A549 (cell line): ENCODE results near the gene CXCR1. TPM values are rescaled to one million over a fixed set of nuclear protein-coding genes. Genes with fewer than 3 reads are reported as not detected.

Experiments used
- ATAC-seq, 2 experiments: fragments of 200-7000 bp in 1 of 2; fragments of >200 bp in 1 of 2; cut with Nextera tagmentation in 1 of 2; cut with Tn5 transposase in 1 of 2; 3 replicates each; pipeline versions ENCODE4 v1.8.0 to v1.9.1; 2018 to 2020; ENCODE audit warnings: mild to moderate bottlenecking in 1 of 2, moderate library complexity in 1 of 2
- CTCF ChIA-PET: fragments of 300-600 bp; sonication (Branson Sonifier 250); formaldehyde crosslinking; extraction: SDS; loops from one replicate; lab custom pipeline; 2021; ENCODE audit warnings: antibody characterized with exemption, inconsistent platforms; lab: Yijun Ruan, JAX
- POLR2A ChIA-PET: fragments of 350-600 bp; formaldehyde crosslinking; extraction: SDS; loops from one replicate; lab custom pipeline; 2021; ENCODE audit warnings: antibody characterized with exemption, inconsistent platforms; lab: Yijun Ruan, JAX
- DNase-seq, 2 experiments: peaks; one replicate each; pipeline versions ENCODE4 v3.0.0 to v3.0.0-alpha.2; 2011 to 2016; ENCODE audit warnings: low read depth in 1 of 2, low spot score in 1 of 2
- FAIRE-seq: peaks from 2 replicates; lab custom pipeline; 2011; peaks lifted over from hg19 to GRCh38; lab: Jason Lieb, UNC
- H3K27ac ChIP-seq, 2 experiments: fragments of >200 bp; sonication (Bioruptor Twin); formaldehyde crosslinking; 3 replicates each; pipeline ENCODE4 v1.5.1; 2016 to 2017
- H3K4me1 ChIP-seq: fragments of >200 bp; sonication (Bioruptor Twin); formaldehyde crosslinking; 3 replicates; pipeline ENCODE4 v1.6.1; 2016
- H3K4me2 ChIP-seq: fragments of >200 bp; sonication (Bioruptor Twin); formaldehyde crosslinking; 3 replicates; pipeline ENCODE4 v1.6.1; 2016
- H3K4me3 ChIP-seq: fragments of >200 bp; sonication (Bioruptor Twin); formaldehyde crosslinking; 3 replicates; pipeline ENCODE4 v1.5.1; 2016
- H3K9me3 ChIP-seq: fragments of >200 bp; sonication (Bioruptor Twin); formaldehyde crosslinking; 3 replicates; pipeline ENCODE4 v1.6.1; 2016
- ATOH8 ChIP-seq: fragments of 250-450 bp; sonication (Bioruptor Pico); IDR thresholded peaks from 2 replicates; pipeline ENCODE4 v1.5.0; 2020; ENCODE audit warnings: low read depth, mild to moderate bottlenecking, moderate library complexity
- CBX8 ChIP-seq: fragments of 200-600 bp; sonication (generic); IDR thresholded peaks from 2 replicates; pipeline ENCODE4 v1.6.1; 2016
- CHD2 ChIP-seq: fragments of 150-350 bp; IDR thresholded peaks from 2 replicates; pipeline ENCODE4 v1.6.1; 2014; ENCODE audit warnings: low read length; ENCODE audit not compliant: partially characterized antibody
- EHMT2 ChIP-seq: fragments of 200-600 bp; sonication (generic); IDR thresholded peaks from 2 replicates; pipeline ENCODE4 v1.6.1; 2016; ENCODE audit warnings: antibody characterized with exemption, low read depth, mild to moderate bottlenecking, moderate library complexity
- ELK1 ChIP-seq: fragments of 150-350 bp; IDR thresholded peaks from 2 replicates; pipeline ENCODE4 v1.6.1; 2014; ENCODE audit warnings: low read depth, mild to moderate bottlenecking, low read length
- EP300 ChIP-seq, 2 experiments: fragments of >200 bp; sonication (Bioruptor Twin); formaldehyde crosslinking; IDR thresholded peaks; 2 replicates in 1 of 2; 3 replicates in 1 of 2; pipeline ENCODE4 v1.6.1; 2016 to 2017
- FOSL2 ChIP-seq, 2 experiments: fragments of 450-650 bp in 1 of 2; fragments of >200 bp in 1 of 2; sonication (Bioruptor Twin) in 1 of 2; formaldehyde crosslinking; IDR thresholded peaks; 2 replicates each; pipeline versions ENCODE4 v1.5.0 to v1.6.1; 2016 to 2020; ENCODE audit warnings: mild to moderate bottlenecking in 1 of 2, moderate library complexity in 1 of 2
- FOXS1 ChIP-seq: fragments of 250-450 bp; sonication (Bioruptor Pico); IDR thresholded peaks from 2 replicates; pipeline ENCODE4 v1.5.0; 2020; ENCODE audit warnings: mild to moderate bottlenecking, moderate library complexity
- HDAC2 ChIP-seq: fragments of 200-600 bp; sonication (generic); IDR thresholded peaks from 2 replicates; pipeline ENCODE4 v1.6.1; 2016
- HES2 ChIP-seq: fragments of >200 bp; sonication (Bioruptor Twin); formaldehyde crosslinking; IDR thresholded peaks from 2 replicates; pipeline ENCODE4 v1.6.1; 2016
- HMGXB4 ChIP-seq: fragments of 250-450 bp; sonication (Bioruptor Pico); IDR thresholded peaks from 2 replicates; pipeline ENCODE4 v1.5.0; 2021; ENCODE audit warnings: mild to moderate bottlenecking, moderate library complexity, borderline replicate concordance
- HOXB13 ChIP-seq: fragments of 250-450 bp; sonication (Bioruptor Pico); IDR thresholded peaks from 2 replicates; pipeline ENCODE4 v1.5.0; 2020; ENCODE audit warnings: low read depth, mild to moderate bottlenecking, moderate library complexity
- HOXB5 ChIP-seq: fragments of 250-450 bp; sonication (Bioruptor Pico); IDR thresholded peaks from 2 replicates; pipeline ENCODE4 v1.5.0; 2020; ENCODE audit warnings: mild to moderate bottlenecking, moderate library complexity
- MYC ChIP-seq: IDR thresholded peaks from 2 replicates; pipeline ENCODE4 v1.6.1; 2012; ENCODE audit warnings: mild to moderate bottlenecking, inconsistent platforms, low read length, improper control_type of control experiment, borderline replicate concordance
- NR3C1 ChIP-seq: fragments of >200 bp; sonication (Bioruptor Twin); formaldehyde crosslinking; IDR thresholded peaks from 3 replicates; pipeline ENCODE4 v1.6.1; 2017
- PHF8 ChIP-seq: fragments of 200-600 bp; sonication (generic); IDR thresholded peaks from 2 replicates; pipeline ENCODE4 v1.6.1; 2016; ENCODE audit warnings: low read depth, mild to moderate bottlenecking, antibody characterized with exemption, moderate library complexity, borderline replicate concordance
- RAD21 ChIP-seq, 2 experiments: fragments of >200 bp in 1 of 2; sonication (Bioruptor Twin) in 1 of 2; formaldehyde crosslinking in 1 of 2; IDR thresholded peaks in 1 of 2; conservative IDR thresholded peaks in 1 of 2; 2 replicates in 1 of 2; 3 replicates in 1 of 2; pipeline ENCODE4 v1.6.1; 2012 to 2018; ENCODE audit warnings: inconsistent platforms in 1 of 2
- RCOR1 ChIP-seq: fragments of 150-350 bp; IDR thresholded peaks from 2 replicates; pipeline ENCODE4 v1.6.1; 2014; ENCODE audit warnings: antibody characterized with exemption, low read length, low read depth
- REST ChIP-seq: fragments of 200-600 bp; sonication (generic); IDR thresholded peaks from 2 replicates; pipeline ENCODE4 v1.6.1; 2016; ENCODE audit warnings: antibody characterized with exemption, mild to moderate bottlenecking, moderate library complexity
- RFX5 ChIP-seq: fragments of 450-650 bp; IDR thresholded peaks from 2 replicates; pipeline ENCODE4 v1.7.1; 2014; ENCODE audit warnings: antibody characterized with exemption, mild to moderate bottlenecking, moderate library complexity
- SREBF2 ChIP-seq: fragments of 450-650 bp; IDR thresholded peaks from 2 replicates; pipeline ENCODE4 v1.6.1; 2014; ENCODE audit warnings: mild to moderate bottlenecking, moderate library complexity
- TFCP2L1 ChIP-seq: fragments of 250-450 bp; sonication (Bioruptor Pico); IDR thresholded peaks from 2 replicates; pipeline ENCODE4 v1.5.0; 2021; ENCODE audit warnings: mild to moderate bottlenecking
- WGBS: methylation state at CpG from one replicate; pipeline ENCODE4 v1.1.6; 2017; ENCODE audit errors: missing lambda C conversion rate; 5-methylcytosine and 5-hydroxymethylcytosine counted together
- polyA minus RNA-seq: library from RNA; depleted of rRNA, polyadenylated mRNA; stranded (reverse); fragments of >200 nt; gene quantifications from 2 replicates; pipeline ENCODE4 v1.2.3, GENCODE V29; 2011; rRNA and poly(A)+ RNA removed
- polyA plus RNA-seq, 4 experiments: library from polyadenylated mRNA; depleted of rRNA in 3 of 4; stranded (reverse); fragments of >200 nt; fragmentation: RNase III in 1 of 4; extraction: RNeasy Plus Mini Kit Qiagen cat#74134 plus additional on column Dnase treatment in 1 of 4; gene quantifications; 2 replicates in 3 of 4; 3 replicates in 1 of 4; pipeline ENCODE4 v1.2.3, GENCODE V29; 2011 to 2017

The CXCR1 gene
- polyA plus RNA-seq (2011; rRNA removed) (not detected in 2 replicates), polyA plus RNA-seq (2017; fragmentation: RNase III; extraction: RNeasy Plus Mini Kit Qiagen cat#74134 plus additional on column Dnase treatment) (not detected in 3 replicates), polyA minus RNA-seq (0.08 TPM in 1 of 2 replicates, not detected in the other)
- not detected in 2 replicates for polyA plus RNA-seq (2012; cell fraction: cytosol; rRNA removed)
- not detected in 2 replicates for polyA plus RNA-seq (2012; cell fraction: nucleus; rRNA removed)

- CTCF ChIA-PET, result interaction anchor here (1.2 to 1.5 kb wide), 2 partner anchors 19 to 24 kb away, joined by 4 read pairs; no protein-coding TSS in a partner anchor
- POLR2A ChIA-PET, result no interaction called here
- WGBS, result 38% methylated on average over 3 of the region's 3 CpGs
- no peak for ATAC-seq
- H3K4me3 ChIP-seq, result no peak within 1 kb of the TSS
- no peak for FAIRE-seq
- peaks cover 9% of the 10 kb centered on the region; the same call in 1 of the 3 replicates for H3K4me1 ChIP-seq
- H3K27ac ChIP-seq, result no peak within 1 kb of the TSS
- TF ChIP-seq HDAC2, result no peak
- no peak for TF ChIP-seq ATOH8 (CRISPR knock-in tag)
- no peak for TF ChIP-seq MYC
- no peak for TF ChIP-seq FOXS1 (CRISPR knock-in tag)
- no peak for TF ChIP-seq EHMT2
- TF ChIP-seq CBX8, result no peak
- TF ChIP-seq HES2, result no peak
- TF ChIP-seq ELK1, result no peak
- no peak for TF ChIP-seq RAD21 (conservative IDR thresholded peaks at IDR 0.05 in 1 of 2, IDR thresholded peaks at IDR 0.05 in 1 of 2)
- TF ChIP-seq HOXB5, result no peak
- no peak for TF ChIP-seq REST
- no peak for TF ChIP-seq NR3C1
- no peaks in the 10 kb centered on the region for H3K9me3 ChIP-seq
- H3K4me2 ChIP-seq, result no peak within 1 kb of the TSS
- DNase-seq, result no peak
Measured at GRCh38 chr2:218166791-218167190, at the start of gene CXCR1. Gene CXCR1 (minus strand): TSS chr2:218166962. CDS start chr2:218165211, 1,751 bp downstream.

GRCh38 chr2:218216336-218216673 lies 49.5 kb upstream of the CXCR1 start:
- Histone ChIP-seq H3K4me2 (peak overlapping the region; percentile 88), H3K4me3 (peak overlapping the region; percentile 90), H3K9me3 (no peaks in the 10 kb centered on the region), H3K4me1 (peaks cover 29% of the 10 kb centered on the region)
- POLR2A ChIA-PET, result interaction anchor here (0.7 to 1.0 kb wide), 3 partner anchors 15 to 71 kb away, joined by 3 to 6 read pairs (median 4); partner anchors contain the start of genes AAMP and PNKD
- CTCF ChIA-PET, result interaction anchor here (0.6 to 0.8 kb wide), 2 partner anchors 31 to 723 kb away, joined by 3 to 4 read pairs; no protein-coding TSS in a partner anchor
- no peak for DNase-seq
- TF ChIP-seq FOXS1 (CRISPR knock-in tag), result no peak
- no peak for TF ChIP-seq SREBF2
- TF ChIP-seq ELK1, result no peak
- no peak for TF ChIP-seq CHD2
- TF ChIP-seq RAD21 (conservative IDR thresholded peaks at IDR 0.05 in 1 of 2, IDR thresholded peaks at IDR 0.05 in 1 of 2), result no peak
- no peak for TF ChIP-seq RCOR1
- TF ChIP-seq HOXB13 (CRISPR knock-in tag), result no peak
- no peak for TF ChIP-seq HMGXB4 (CRISPR knock-in tag)
- TF ChIP-seq RFX5, result no peak
- TF ChIP-seq TFCP2L1 (CRISPR knock-in tag), result no peak
- TF ChIP-seq HES2, result no peak
- no peak for TF ChIP-seq FOSL2 (IDR thresholded peaks at IDR 0.05)
- TF ChIP-seq FOSL2 (CRISPR knock-in tag; IDR thresholded peaks at IDR 0.05), result no peak
- TF ChIP-seq PHF8, result no peak
- no peak for TF ChIP-seq EP300 (IDR thresholded peaks at IDR 0.05)
- TF ChIP-seq EHMT2, result no peak
- TF ChIP-seq, all 56 proteins: peak for 0
- no peak for ATAC-seq
- peak overlapping the region; percentile 92 to 99 for H3K27ac ChIP-seq
- FAIRE-seq, result no peak
- 83% methylated on average over 9 of the region's 9 CpGs for WGBS
